NCI-H1092 treated with DMSO at 0.1 percent for 48 hours (cell line): ENCODE data around the gene GOLGA6D.
"Not testable (repeated sequence)": the region's sequence is repeated elsewhere in the genome, so short reads cannot be mapped to it uniquely, and the experiment has no call there.

Source experiments
- DNase-seq: peaks from one replicate; lab custom pipeline; 2025; lab: John Stamatoyannopoulos, UW

GOLGA6D gene

DNA sequence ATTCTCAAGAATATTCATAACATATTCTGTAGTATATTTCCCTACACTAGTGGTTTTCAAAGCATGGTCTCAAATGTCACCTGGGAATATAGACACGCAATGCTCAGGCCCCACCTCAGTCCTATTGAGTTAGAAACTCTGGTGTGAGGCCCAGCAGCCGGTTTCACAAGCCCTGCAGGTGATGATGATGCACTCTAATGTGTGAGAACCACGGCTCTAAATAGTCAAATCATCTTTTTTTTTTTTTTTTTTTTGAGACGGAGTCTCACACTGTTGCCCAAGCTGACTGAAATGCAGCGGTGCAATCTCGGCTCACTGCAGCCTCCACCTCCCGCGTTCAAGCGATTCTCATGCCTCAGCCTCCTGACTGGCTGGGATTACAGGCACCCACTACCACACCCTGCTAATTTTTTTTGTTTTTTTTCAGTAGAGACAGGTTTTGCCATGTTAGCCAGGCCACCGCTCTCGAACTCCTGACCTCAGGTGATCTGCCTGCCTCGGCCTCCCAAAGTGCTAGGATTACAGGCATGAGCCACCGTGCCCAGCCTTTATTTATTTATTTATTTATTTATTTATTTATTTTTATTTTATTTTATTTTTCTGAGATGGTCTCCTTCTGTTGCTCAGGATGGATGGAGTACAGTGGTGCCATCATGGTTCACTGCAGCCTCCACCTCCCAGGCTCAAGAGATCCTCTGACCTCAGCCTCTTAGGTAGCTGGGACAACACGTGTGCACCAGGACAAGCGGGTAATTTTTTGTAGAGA lies 51.2 kb downstream of the GOLGA6D start:
- DNase-seq: not testable (repeated sequence)

DNA sequence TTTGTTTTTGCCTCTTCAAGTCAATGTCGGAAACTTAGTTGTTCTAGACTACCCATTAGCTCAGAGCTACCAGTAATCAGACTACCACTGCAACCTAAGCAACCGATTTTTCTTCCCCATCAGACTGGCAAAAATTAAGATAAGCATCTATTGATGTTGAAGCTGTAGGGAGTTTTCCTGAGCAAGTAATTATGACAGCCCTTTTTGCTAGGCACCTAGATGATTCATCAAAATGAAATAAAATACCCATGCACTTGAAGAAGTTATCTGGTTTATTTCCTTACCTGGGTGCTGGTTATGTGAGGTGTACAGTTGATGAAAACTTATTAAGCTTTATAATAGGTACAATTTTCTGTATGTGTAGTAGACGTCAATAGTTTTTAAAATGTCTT lies 52.7 kb downstream of the GOLGA6D start:
- no peak for DNase-seq

- peak; percentile 85 for DNase-seq
Measured at GRCh38 chr15:75335705-75336355, 53.2 kb downstream of the GOLGA6D start, which contains the start of gene COMMD4. TSS of gene COMMD4 (plus strand) at chr15:75336063. CDS start at chr15:75336090, 27 bp downstream.

DNA sequence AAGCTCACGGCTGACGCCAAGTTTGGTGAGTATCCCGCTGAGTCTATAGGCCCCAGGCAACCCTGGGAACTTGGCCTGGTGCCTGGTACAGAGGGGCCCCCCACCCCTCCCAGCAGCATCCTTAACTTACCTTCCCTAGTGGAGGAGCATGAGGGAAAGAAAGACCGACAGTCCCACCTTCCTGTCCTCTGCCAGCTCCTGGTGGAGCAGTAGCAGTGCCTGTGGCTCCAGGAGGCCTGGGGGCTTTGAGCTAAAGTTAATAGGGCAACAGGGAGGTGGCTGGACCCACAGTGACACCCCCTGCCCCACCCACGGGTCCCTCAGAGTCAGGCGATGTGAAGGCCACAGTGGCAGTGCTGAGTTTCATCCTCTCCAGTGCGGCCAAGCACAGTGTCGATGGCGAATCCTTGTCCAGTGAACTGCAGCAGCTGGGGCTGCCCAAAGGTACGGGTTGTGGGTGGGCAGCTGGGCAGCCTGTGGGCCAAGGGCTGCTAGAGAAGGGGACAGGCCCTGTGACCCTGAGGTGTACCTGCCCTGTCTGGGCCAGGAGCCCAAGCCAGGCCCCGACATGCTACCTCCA lies 56.1 kb downstream of the GOLGA6D start:
- DNase-seq: no peak

- no peak for DNase-seq
Measured at GRCh38 chr15:75339531-75340240, 57.1 kb downstream of the GOLGA6D start.

DNA sequence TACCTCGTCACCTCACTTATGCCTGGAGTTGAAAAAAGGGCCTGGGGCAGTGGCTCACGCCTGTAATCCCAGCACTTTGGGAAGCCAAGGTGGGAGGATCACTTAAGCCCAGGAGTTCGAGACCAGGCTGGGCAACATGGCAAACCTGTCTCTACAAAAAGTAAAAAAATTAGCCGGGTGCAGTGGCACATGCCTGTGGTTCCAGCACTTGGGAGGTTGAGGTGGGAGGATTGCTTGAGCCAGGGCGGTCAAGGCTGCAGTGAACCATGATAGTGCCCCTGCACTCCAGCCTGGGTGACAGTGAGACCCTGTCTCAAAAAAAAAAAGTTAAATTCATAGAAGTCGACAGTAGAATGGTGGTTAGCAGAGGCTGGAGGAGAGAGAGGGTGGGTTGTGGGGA lies 59.6 kb downstream of the GOLGA6D start:
- no peak for DNase-seq

- not testable (repeated sequence) for DNase-seq
Measured at GRCh38 chr15:75343953-75344352, 61.3 kb downstream of the GOLGA6D start.
